Suppressor macrophage (primary cell): ENCODE measurements around the gene OLIG2.

ENCODE experiments used
- DNase-seq, 4 experiments: peaks; one replicate each; pipeline ENCODE4 v3.0.0-alpha.2; 2020 to 2022

The OLIG2 gene

GRCh38 chr21:33019885-33020557 lies 5.7 kb upstream of the OLIG2 start:
- peak in 2 of 4 experiments; percentile 29 to 49 for DNase-seq

GRCh38 chr21:33020558-33021100 lies 5.1 kb upstream of the OLIG2 start:
- peak in 1 of 4 experiments; percentile 13 for DNase-seq

GRCh38 chr21:33021150-33021549 lies 4.6 kb upstream of the OLIG2 start:
- no peak for DNase-seq

- DNase-seq: no peak
Measured at GRCh38 chr21:33021667-33022066, 4.1 kb upstream of the OLIG2 start.

GRCh38 chr21:33022489-33022827 lies 3.3 kb upstream of the OLIG2 start:
- DNase-seq: no peak

GRCh38 chr21:33022828-33023573 lies 2.7 kb upstream of the OLIG2 start:
- DNase-seq: peak in 3 of 4 experiments; percentile 36 to 62 (median 60)

- peak in 3 of 4 experiments; percentile 38 to 52 (median 50) for DNase-seq
Measured at GRCh38 chr21:33023574-33024200, 2.0 kb upstream of the OLIG2 start.

- DNase-seq: peak; percentile 50 to 64 (median 59)
Measured at GRCh38 chr21:33024201-33025103, 1.3 kb upstream of the OLIG2 start.

GRCh38 chr21:33025106-33025488 lies 638 bp upstream of the OLIG2 start:
- DNase-seq: no peak

- DNase-seq: no peak
Measured at GRCh38 chr21:33026443-33026858, 716 bp downstream of the OLIG2 start.

- DNase-seq: peak in 3 of 4 experiments; percentile 32 to 49 (median 35)
Measured at GRCh38 chr21:33026878-33027400, 1.2 kb downstream of the OLIG2 start.

- peak in 2 of 4 experiments; percentile 30 to 37 for DNase-seq
Measured at GRCh38 chr21:33027401-33028286, 1.9 kb downstream of the OLIG2 start.

- peak in 1 of 4 experiments; percentile 18 for DNase-seq
Measured at GRCh38 chr21:33028287-33028670, 2.5 kb downstream of the OLIG2 start.

- DNase-seq: peak; percentile 50 to 83 (median 72)
Measured at GRCh38 chr21:33028773-33029384, 3.1 kb downstream of the OLIG2 start.

GRCh38 chr21:33029385-33029921 lies 3.7 kb downstream of the OLIG2 start:
- DNase-seq: no peak

GRCh38 chr21:33029975-33030461 lies 4.3 kb downstream of the OLIG2 start:
- no peak for DNase-seq

- DNase-seq: no peak
Measured at GRCh38 chr21:33030633-33031032, 4.9 kb downstream of the OLIG2 start.

- DNase-seq: no peak
Measured at GRCh38 chr21:33031152-33031911, 5.6 kb downstream of the OLIG2 start.

GRCh38 chr21:33032434-33033047 lies 6.8 kb downstream of the OLIG2 start:
- no peak for DNase-seq
